Type B pancreatic cell (in vitro differentiated cells): Measurements from ENCODE around the gene USP48. TPM values are rescaled to one million over a fixed set of nuclear protein-coding genes. Genes with fewer than 3 reads are reported as not detected.

ENCODE experiments used
- DNase-seq: peaks from one replicate; pipeline ENCODE4 v3.0.0; 2021; ENCODE audit warnings: mixed read lengths; ENCODE audit not compliant: unreplicated experiment; ENCODE audit errors: extremely low spot score
- H3K27ac Mint-ChIP-seq: 2 replicates; pipeline ENCODE4 v1.8.0; 2021; ENCODE audit warnings: mild to moderate bottlenecking, mixed read lengths
- H3K27me3 Mint-ChIP-seq: 2 replicates; pipeline ENCODE4 v1.8.0; 2021; ENCODE audit warnings: mixed read lengths
- H3K36me3 Mint-ChIP-seq: 2 replicates; pipeline ENCODE4 v1.8.0; 2021; ENCODE audit warnings: mixed read lengths
- H3K4me1 Mint-ChIP-seq: one replicate; pipeline ENCODE4 v1.8.0; 2021; ENCODE audit warnings: mixed read lengths; ENCODE audit not compliant: unreplicated experiment
- H3K4me3 Mint-ChIP-seq: 2 replicates; pipeline ENCODE4 v1.8.0; 2021; ENCODE audit warnings: mild to moderate bottlenecking, mixed read lengths
- H3K9me3 Mint-ChIP-seq: 2 replicates; pipeline ENCODE4 v1.8.0; 2021; ENCODE audit warnings: mixed read lengths
- total RNA-seq: library from RNA; stranded (reverse); gene quantifications from 2 replicates; pipeline ENCODE4 v1.2.1, GENCODE V29; 2021; ENCODE audit warnings: low replicate concordance
- TF ChIP-seq, protein P1 (sequence below): fragments of 200-600 bp; sonication (generic); conservative IDR thresholded peaks from 2 replicates; pipeline ENCODE4 v1.5.0; 2021; ENCODE audit warnings: antibody characterized with exemption, mild to moderate bottlenecking

USP48 gene
- total RNA-seq, 1 donor from 2014 or later, result 66.7 TPM

DNA sequence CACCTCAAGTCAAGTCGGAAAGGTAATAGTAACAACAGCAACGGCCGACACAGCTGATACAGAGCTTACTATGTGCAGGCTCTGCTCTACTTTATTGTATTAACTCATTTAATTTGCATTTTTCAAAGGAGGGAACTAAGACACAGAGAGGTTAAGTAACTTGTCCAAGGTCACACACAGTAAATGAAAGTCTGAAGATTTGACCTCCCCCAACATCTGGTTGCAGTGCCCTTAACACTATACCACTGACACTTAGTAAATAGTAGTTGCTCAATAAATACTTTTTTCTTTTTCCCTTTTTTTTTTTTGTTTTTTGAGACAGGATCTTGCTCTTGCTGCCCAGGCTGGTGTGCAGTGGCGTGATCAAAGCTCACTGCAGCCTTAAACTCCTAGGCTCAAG lies 153.0 kb downstream of the USP48 start:
- Mint-ChIP-seq H3K27me3 (peaks cover under 1% of the 10 kb centered on the region), H3K4me3 (no peak overlapping the region), H3K4me1 (peaks cover 10% of the 10 kb centered on the region), H3K27ac (no peak overlapping the region), H3K9me3 (no peaks in the 10 kb centered on the region), H3K36me3 (no peaks in the 10 kb centered on the region)
- TF ChIP-seq, protein P1, sequence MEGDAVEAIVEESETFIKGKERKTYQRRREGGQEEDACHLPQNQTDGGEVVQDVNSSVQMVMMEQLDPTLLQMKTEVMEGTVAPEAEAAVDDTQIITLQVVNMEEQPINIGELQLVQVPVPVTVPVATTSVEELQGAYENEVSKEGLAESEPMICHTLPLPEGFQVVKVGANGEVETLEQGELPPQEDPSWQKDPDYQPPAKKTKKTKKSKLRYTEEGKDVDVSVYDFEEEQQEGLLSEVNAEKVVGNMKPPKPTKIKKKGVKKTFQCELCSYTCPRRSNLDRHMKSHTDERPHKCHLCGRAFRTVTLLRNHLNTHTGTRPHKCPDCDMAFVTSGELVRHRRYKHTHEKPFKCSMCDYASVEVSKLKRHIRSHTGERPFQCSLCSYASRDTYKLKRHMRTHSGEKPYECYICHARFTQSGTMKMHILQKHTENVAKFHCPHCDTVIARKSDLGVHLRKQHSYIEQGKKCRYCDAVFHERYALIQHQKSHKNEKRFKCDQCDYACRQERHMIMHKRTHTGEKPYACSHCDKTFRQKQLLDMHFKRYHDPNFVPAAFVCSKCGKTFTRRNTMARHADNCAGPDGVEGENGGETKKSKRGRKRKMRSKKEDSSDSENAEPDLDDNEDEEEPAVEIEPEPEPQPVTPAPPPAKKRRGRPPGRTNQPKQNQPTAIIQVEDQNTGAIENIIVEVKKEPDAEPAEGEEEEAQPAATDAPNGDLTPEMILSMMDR, result no peak
- DNase-seq, result no peak

DNA sequence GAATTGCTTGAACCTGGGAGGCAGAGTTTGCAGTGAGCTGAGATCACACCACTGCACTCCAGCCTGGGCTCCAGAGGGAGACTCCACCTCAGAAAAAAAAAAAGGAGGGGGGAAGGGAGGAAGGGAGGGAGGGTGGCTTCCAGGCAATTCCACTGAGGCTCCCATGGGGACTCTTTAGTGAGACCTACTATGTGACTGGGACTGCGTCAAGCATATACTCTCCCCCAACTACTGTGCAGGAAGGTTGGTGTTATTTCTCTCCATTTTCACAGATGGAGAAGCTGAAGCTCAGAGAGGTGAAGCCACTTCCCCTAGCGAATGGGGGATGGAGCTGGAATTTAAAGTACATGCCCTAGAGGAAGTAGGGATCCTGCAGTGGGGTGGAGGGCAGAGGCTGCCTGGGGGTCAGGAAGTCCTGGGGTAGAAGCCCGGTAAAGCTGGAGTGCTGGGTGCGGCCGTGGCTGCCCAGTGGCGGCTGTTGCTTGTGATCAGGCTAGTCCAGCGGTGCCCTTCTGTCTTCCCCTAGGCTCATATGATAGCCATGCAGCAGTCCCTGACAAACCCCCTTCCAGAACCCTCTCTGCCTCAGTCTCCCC lies 154.1 kb downstream of the USP48 start:
- Mint-ChIP-seq H3K9me3 (no peaks in the 10 kb centered on the region), H3K27ac (no peak overlapping the region), H3K36me3 (no peaks in the 10 kb centered on the region), H3K4me1 (peaks cover 10% of the 10 kb centered on the region), H3K4me3 (no peak overlapping the region), H3K27me3 (peaks cover 3% of the 10 kb centered on the region)
- TF ChIP-seq, protein P1, result no peak
- no peak for DNase-seq

Other genes with a start within 250 kb of the USP48 start
- gene RAP1GAP, start 113.8 kb downstream of the USP48 start, total RNA-seq, result 18.5 and 20.3 TPM in 2 replicates
- 0.19 TPM in 1 of 2 replicates, not detected in the other for gene LDLRAD2, start 29.1 kb upstream of the USP48 start, total RNA-seq
- gene HSPG2, start 154.2 kb upstream of the USP48 start, total RNA-seq, result 124 and 130 TPM in 2 replicates
- gene CELA3B, start 193.9 kb upstream of the USP48 start, total RNA-seq, result not detected in 2 replicates
- 0.40 TPM in 1 of 2 replicates, not detected in the other for gene CELA3A, start 218.5 kb upstream of the USP48 start, total RNA-seq